ENCODE results near the gene CYP2C9. TPM values are rescaled to one million over a fixed set of nuclear protein-coding genes. Genes with fewer than 3 reads are reported as not detected.

Gene CYP2C9
- total RNA-seq, result not detected in 2 replicates

GRCh38 chr10:94938383-94938782 lies at the start of gene CYP2C9:
Gene CYP2C9, plus strand, starts transcription at chr10:94938658. Its CDS starts 25 bp downstream, at chr10:94938683.

Other genes starting within 250 kb of the CYP2C9 start
- gene CYP2C19, start 176.0 kb upstream of the CYP2C9 start, total RNA-seq, result not detected in 2 replicates
- 0.07 TPM in 1 of 2 replicates, not detected in the other for gene CYP2C8, start 130.8 kb downstream of the CYP2C9 start, total RNA-seq

All from smooth muscle cell of the pulmonary artery (primary cell).